ENCODE measurements around the gene ABCC1. TPM values are rescaled to one million over a fixed set of nuclear protein-coding genes. Genes with fewer than 3 reads are reported as not detected.
A peak's percentile ranks its signal among the peaks of the same experiment; 100 is the strongest.

Gene ABCC1
- total RNA-seq, 1 experiment from 2014 or later = 25.0 TPM

GRCh38 chr16:15903960-15904359 lies 45.5 kb upstream of the ABCC1 start:
- DNase-seq (ENCODE audit: low spot score) = no peak
- Histone ChIP-seq H3K4me3 (ENCODE audit: low read depth, low read length, poor library complexity, severe bottlenecking) (no peak overlapping the region), H3K27me3 (replicated peaks; ENCODE audit: insufficient read depth, low read depth, low read length, poor library complexity) (no peaks in the 10 kb centered on the region), H3K4me1 (ENCODE audit: insufficient read depth, low read length, poor library complexity, severe bottlenecking) (no peaks in the 10 kb centered on the region), H3K27ac (ENCODE audit: low read depth, low read length, poor library complexity, severe bottlenecking) (no peak overlapping the region), H3K9me3 (ENCODE audit: low read depth, low read length, poor library complexity, severe bottlenecking) (no peaks in the 10 kb centered on the region), H3K36me3 (ENCODE audit: insufficient read depth, low read length, poor library complexity, severe bottlenecking) (no peaks in the 10 kb centered on the region)
- intact Hi-C loops (cut with micrococcal nuclease; ENCODE audit: unreplicated experiment) = no loop called here
- ChIA-PET CTCF (no interaction called here), POLR2A (ENCODE audit: low non-redundant PET) (no interaction called here)
- no TSS peak for BruUV-seq (replicated peaks)
- no peak for TF ChIP-seq EZH2 (IDR thresholded peaks at IDR 0.05; ENCODE audit: borderline replicate concordance, low read depth, low read length, poor library complexity, severe bottlenecking)
- TF ChIP-seq, protein P1, sequence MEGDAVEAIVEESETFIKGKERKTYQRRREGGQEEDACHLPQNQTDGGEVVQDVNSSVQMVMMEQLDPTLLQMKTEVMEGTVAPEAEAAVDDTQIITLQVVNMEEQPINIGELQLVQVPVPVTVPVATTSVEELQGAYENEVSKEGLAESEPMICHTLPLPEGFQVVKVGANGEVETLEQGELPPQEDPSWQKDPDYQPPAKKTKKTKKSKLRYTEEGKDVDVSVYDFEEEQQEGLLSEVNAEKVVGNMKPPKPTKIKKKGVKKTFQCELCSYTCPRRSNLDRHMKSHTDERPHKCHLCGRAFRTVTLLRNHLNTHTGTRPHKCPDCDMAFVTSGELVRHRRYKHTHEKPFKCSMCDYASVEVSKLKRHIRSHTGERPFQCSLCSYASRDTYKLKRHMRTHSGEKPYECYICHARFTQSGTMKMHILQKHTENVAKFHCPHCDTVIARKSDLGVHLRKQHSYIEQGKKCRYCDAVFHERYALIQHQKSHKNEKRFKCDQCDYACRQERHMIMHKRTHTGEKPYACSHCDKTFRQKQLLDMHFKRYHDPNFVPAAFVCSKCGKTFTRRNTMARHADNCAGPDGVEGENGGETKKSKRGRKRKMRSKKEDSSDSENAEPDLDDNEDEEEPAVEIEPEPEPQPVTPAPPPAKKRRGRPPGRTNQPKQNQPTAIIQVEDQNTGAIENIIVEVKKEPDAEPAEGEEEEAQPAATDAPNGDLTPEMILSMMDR (conservative IDR thresholded peaks at IDR 0.05; ENCODE audit: low read depth, low read length) = no peak

DNA sequence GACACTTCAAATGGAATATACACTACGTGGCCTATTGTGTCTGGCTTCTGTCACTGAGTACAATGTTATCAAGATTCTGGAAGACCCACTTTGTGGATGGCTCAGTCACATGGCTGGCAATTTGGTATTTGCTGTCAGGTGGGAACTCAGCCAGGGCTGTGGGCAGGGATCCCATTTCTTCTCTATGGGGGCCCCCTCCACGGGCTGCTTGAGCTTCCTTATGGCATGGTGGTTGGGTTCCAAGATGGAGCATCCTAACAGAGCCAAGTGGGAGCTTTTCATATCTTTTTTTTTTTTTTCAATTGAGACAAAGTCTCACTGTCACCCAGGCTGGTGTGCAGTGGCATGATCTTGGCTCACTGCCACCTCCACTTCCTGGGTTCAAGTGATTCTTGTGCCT lies 43.0 kb upstream of the ABCC1 start:
- DNase-seq (ENCODE audit: low spot score) = no peak
- TF ChIP-seq EZH2 (IDR thresholded peaks at IDR 0.05; ENCODE audit: borderline replicate concordance, low read depth, low read length, poor library complexity, severe bottlenecking) = no peak
- TF ChIP-seq, protein P1 (conservative IDR thresholded peaks at IDR 0.05; ENCODE audit: low read depth, low read length) = no peak
- no peaks in the 10 kb centered on the region for H3K4me1 ChIP-seq (ENCODE audit: insufficient read depth, low read length, poor library complexity, severe bottlenecking)
- no peaks in the 10 kb centered on the region for H3K36me3 ChIP-seq (ENCODE audit: insufficient read depth, low read length, poor library complexity, severe bottlenecking)
- no peak overlapping the region for H3K4me3 ChIP-seq (ENCODE audit: low read depth, low read length, poor library complexity, severe bottlenecking)
- H3K27ac ChIP-seq (ENCODE audit: low read depth, low read length, poor library complexity, severe bottlenecking) = no peak overlapping the region
- CTCF ChIA-PET = interaction anchor here (0.5 kb wide), 1 partner anchor 155 kb away, joined by 6 read pairs; no protein-coding TSS in a partner anchor
- POLR2A ChIA-PET (ENCODE audit: low non-redundant PET) = no interaction called here
- no TSS peak for BruUV-seq (replicated peaks)
- intact Hi-C loops (cut with micrococcal nuclease; ENCODE audit: unreplicated experiment) = no loop called here
- no peaks in the 10 kb centered on the region for H3K9me3 ChIP-seq (ENCODE audit: low read depth, low read length, poor library complexity, severe bottlenecking)
- H3K27me3 ChIP-seq (replicated peaks; ENCODE audit: insufficient read depth, low read depth, low read length, poor library complexity) = no peaks in the 10 kb centered on the region

- ChIA-PET CTCF (no interaction called here), POLR2A (ENCODE audit: low non-redundant PET) (no interaction called here)
- intact Hi-C loops (cut with micrococcal nuclease; ENCODE audit: unreplicated experiment) = no loop called here
- no TSS peak for BruUV-seq (replicated peaks)
- Histone ChIP-seq H3K9me3 (ENCODE audit: low read depth, low read length, poor library complexity, severe bottlenecking) (no peaks in the 10 kb centered on the region), H3K4me3 (ENCODE audit: low read depth, low read length, poor library complexity, severe bottlenecking) (no peak overlapping the region), H3K27ac (ENCODE audit: low read depth, low read length, poor library complexity, severe bottlenecking) (no peak overlapping the region), H3K27me3 (replicated peaks; ENCODE audit: insufficient read depth, low read depth, low read length, poor library complexity) (no peaks in the 10 kb centered on the region), H3K4me1 (ENCODE audit: insufficient read depth, low read length, poor library complexity, severe bottlenecking) (no peaks in the 10 kb centered on the region), H3K36me3 (ENCODE audit: insufficient read depth, low read length, poor library complexity, severe bottlenecking) (no peaks in the 10 kb centered on the region)
- no peak for TF ChIP-seq EZH2 (IDR thresholded peaks at IDR 0.05; ENCODE audit: borderline replicate concordance, low read depth, low read length, poor library complexity, severe bottlenecking)
- TF ChIP-seq, protein P1 (conservative IDR thresholded peaks at IDR 0.05; ENCODE audit: low read depth, low read length) = no peak
- DNase-seq (ENCODE audit: low spot score) = peak; percentile 39
Measured at GRCh38 chr16:15907863-15908478, 41.4 kb upstream of the ABCC1 start.
